Activated B cell treated with CpG ODN at 0.5 μM for 24 hours (primary cell): Measurements from ENCODE around the gene FOS. TPM values are rescaled to one million over a fixed set of nuclear protein-coding genes. Genes with fewer than 3 reads are reported as not detected.

Source experiments
- ATAC-seq: fragments of 200-7000 bp; cut with Tn5 transposase; one replicate; pipeline ENCODE4 v1.10.0; 2021; ENCODE audit warnings: low read depth, mild to moderate bottlenecking, moderate library complexity
- CTCF ChIA-PET: fragments of 350-600 bp; sonication (Branson Sonifier 250); formaldehyde crosslinking; loops from one replicate; lab custom pipeline; 2021; ENCODE audit warnings: antibody characterized with exemption; lab: Charles Lee
- POLR2A ChIA-PET: fragments of 350-600 bp; sonication (Branson Sonifier 250); formaldehyde crosslinking; loops from one replicate; lab custom pipeline; 2021; ENCODE audit warnings: antibody characterized with exemption; lab: Charles Lee
- DNase-seq: peaks from one replicate; pipeline ENCODE4 v3.0.0; 2022
- H3K27ac Mint-ChIP-seq: one replicate; pipeline ENCODE4 v1.8.0; 2020; ENCODE audit warnings: mixed read lengths
- H3K27me3 Mint-ChIP-seq: one replicate; pipeline ENCODE4 v1.8.0; 2021; ENCODE audit warnings: mixed read lengths
- H3K36me3 Mint-ChIP-seq: one replicate; pipeline ENCODE4 v1.8.0; 2021; ENCODE audit warnings: low read depth, mixed read lengths
- H3K4me1 Mint-ChIP-seq: one replicate; pipeline ENCODE4 v1.8.0; 2021; ENCODE audit warnings: mixed read lengths
- H3K4me3 Mint-ChIP-seq: one replicate; pipeline ENCODE4 v1.8.0; 2020; ENCODE audit warnings: mild to moderate bottlenecking, mixed read lengths
- H3K9me3 Mint-ChIP-seq: one replicate; pipeline ENCODE4 v1.8.0; 2020; ENCODE audit warnings: mixed read lengths
- CTCF ChIP-seq: fragments of 200-600 bp; IDR thresholded peaks from one replicate; pipeline ENCODE4 v1.8.0; 2022; ENCODE audit warnings: antibody characterized with exemption, mild to moderate bottlenecking
- intact Hi-C: fragments of 100-400 bp; cut with micrococcal nuclease; formaldehyde crosslinking; loops from one replicate; pipeline ENCODE4 v1.15.1; 2024
- total RNA-seq: library from RNA; stranded (reverse); gene quantifications from 2 replicates; pipeline ENCODE4 v1.2.3, GENCODE V29; 2022

Gene FOS
- total RNA-seq, 1 donor from 2014 or later = 37.8 TPM

- Mint-ChIP-seq H3K4me1 (peaks cover 26% of the 10 kb centered on the region), H3K36me3 (no peaks in the 10 kb centered on the region), H3K4me3 (peak overlapping the region; percentile 2), H3K27ac (peak overlapping the region; percentile 36), H3K27me3 (no peaks in the 10 kb centered on the region), H3K9me3 (no peaks in the 10 kb centered on the region)
- no peak for DNase-seq
- peak; percentile 20 for ATAC-seq
- POLR2A ChIA-PET = interaction anchor here (3.0 kb wide), 1 partner anchor 11 kb away, joined by 8 read pairs; no protein-coding TSS in a partner anchor
- intact Hi-C loops = loop anchor here (2.0 kb wide), 1 partner anchor 17 kb away; no protein-coding TSS in a partner anchor
- TF ChIP-seq CTCF = no peak
- CTCF ChIA-PET = no interaction called here
Measured at GRCh38 chr14:75247286-75247922, 31.2 kb upstream of the FOS start.

DNA sequence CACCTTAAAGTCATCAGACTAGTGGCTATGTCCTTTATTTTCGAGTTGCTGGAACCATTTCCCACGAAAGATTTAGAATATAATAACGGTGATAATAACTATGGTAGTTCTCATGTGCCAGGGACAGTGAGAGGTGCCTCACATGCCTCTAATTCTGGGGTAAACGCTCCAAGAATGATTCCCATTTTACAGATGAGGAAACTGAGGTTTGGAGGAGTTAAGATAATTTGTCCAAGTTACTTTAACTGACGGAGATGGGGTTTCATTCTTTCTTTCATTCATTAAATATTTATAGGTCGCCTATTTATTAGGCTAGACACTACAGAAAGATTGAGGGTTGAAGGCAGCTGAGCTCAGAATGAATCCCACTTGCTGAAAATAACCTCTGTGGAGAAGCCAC, 30.7 kb upstream of the FOS start:
- ChIA-PET POLR2A (interaction anchor here (0.6 to 3.0 kb wide), 2 partner anchors 11 to 161 kb away, joined by 3 to 8 read pairs; no protein-coding TSS in a partner anchor), CTCF (no interaction called here)
- no peak for TF ChIP-seq CTCF
- intact Hi-C loops = loop anchor here (2.0 kb wide), 1 partner anchor 17 kb away; no protein-coding TSS in a partner anchor
- ATAC-seq (no peak), DNase-seq (no peak)
- H3K27ac Mint-ChIP-seq = peak overlapping the region; percentile 36
- H3K9me3 Mint-ChIP-seq = no peaks in the 10 kb centered on the region
- H3K4me3 Mint-ChIP-seq = peak overlapping the region; percentile 2
- peaks cover 26% of the 10 kb centered on the region for H3K4me1 Mint-ChIP-seq
- H3K36me3 Mint-ChIP-seq = no peaks in the 10 kb centered on the region
- no peaks in the 10 kb centered on the region for H3K27me3 Mint-ChIP-seq

DNA sequence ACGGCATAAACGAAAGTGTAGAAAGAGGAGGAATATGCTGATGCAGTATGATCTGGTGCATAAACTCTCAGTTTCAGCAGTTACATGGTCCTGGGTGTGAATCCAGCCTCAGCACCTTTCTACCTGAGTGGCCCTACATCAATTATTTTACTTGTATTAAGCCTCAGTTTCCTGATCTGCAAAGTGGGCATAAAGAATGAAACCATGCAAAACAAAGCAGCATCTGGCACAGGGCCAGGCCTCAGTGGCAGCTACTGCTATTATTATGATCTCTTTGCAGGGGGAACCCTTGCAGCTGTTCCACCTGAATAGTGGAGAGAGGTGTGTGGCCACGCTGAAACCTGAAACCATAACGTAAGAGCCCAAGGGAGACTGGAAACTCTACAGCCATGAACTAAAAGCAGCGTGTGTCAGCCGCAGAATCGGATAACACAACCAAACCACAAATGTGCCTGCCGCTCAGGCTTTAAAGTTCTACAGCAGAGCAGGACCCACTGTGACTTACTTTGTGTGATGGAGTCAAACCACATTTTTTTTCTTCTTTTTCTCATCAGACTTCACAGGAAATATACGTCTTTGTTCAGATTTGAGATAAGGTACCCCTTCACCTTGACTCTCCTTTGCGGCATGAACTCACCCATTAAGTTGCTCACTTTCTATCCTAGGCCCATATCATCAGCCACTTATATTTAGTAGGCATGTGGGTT, 29.2 kb upstream of the FOS start:
- DNase-seq (peak; percentile 24), ATAC-seq (peak; percentile 85)
- H3K36me3 Mint-ChIP-seq = no peaks in the 10 kb centered on the region
- ChIA-PET CTCF (no interaction called here), POLR2A (interaction anchor here (3.0 kb wide), 1 partner anchor 9 kb away, joined by 8 read pairs; no protein-coding TSS in a partner anchor)
- H3K4me3 Mint-ChIP-seq = no peak overlapping the region
- H3K9me3 Mint-ChIP-seq = no peaks in the 10 kb centered on the region
- H3K4me1 Mint-ChIP-seq = peaks cover 26% of the 10 kb centered on the region
- peak overlapping the region; percentile 54 for H3K27ac Mint-ChIP-seq
- TF ChIP-seq CTCF = no peak
- intact Hi-C loops = loop anchor here (1.0 kb wide), 1 partner anchor 9 kb away; no protein-coding TSS in a partner anchor
- H3K27me3 Mint-ChIP-seq = no peaks in the 10 kb centered on the region

DNA sequence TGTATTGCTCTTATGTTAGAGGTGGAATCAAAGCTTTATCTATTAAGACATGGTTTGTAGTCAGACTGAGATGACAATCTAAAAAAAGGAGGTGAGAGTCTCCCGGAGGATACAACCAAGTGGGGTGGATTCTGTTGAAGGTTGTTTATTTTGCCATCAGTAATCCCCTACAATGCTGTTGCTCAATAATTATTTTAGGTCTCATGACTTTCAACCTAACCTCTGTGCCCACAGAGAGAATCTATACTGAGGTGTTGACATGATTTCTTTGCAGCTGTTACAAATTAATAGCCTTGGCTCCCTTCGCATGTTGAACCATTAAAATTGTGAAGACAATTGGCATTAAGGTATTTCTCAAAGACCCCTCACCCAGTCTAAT, 28.7 kb upstream of the FOS start:
- ChIA-PET CTCF (interaction anchor here (0.9 kb wide), 1 partner anchor 9 kb away, joined by 3 read pairs; no protein-coding TSS in a partner anchor), POLR2A (interaction anchor here (0.7 kb wide), 1 partner anchor 12 kb away, joined by 3 read pairs; no protein-coding TSS in a partner anchor)
- no peaks in the 10 kb centered on the region for H3K36me3 Mint-ChIP-seq
- intact Hi-C loops = loop anchor here (1.0 kb wide), 1 partner anchor 8 kb away; no protein-coding TSS in a partner anchor
- ATAC-seq = no peak
- no peak for TF ChIP-seq CTCF
- no peak for DNase-seq
- no peak overlapping the region for H3K27ac Mint-ChIP-seq
- H3K27me3 Mint-ChIP-seq = no peaks in the 10 kb centered on the region
- H3K9me3 Mint-ChIP-seq = no peaks in the 10 kb centered on the region
- H3K4me1 Mint-ChIP-seq = peaks cover 26% of the 10 kb centered on the region
- no peak overlapping the region for H3K4me3 Mint-ChIP-seq

- DNase-seq (no peak), ATAC-seq (no peak)
- CTCF ChIA-PET = interaction anchor here (0.9 kb wide), 1 partner anchor 8 kb away, joined by 3 read pairs; no protein-coding TSS in a partner anchor
- H3K9me3 Mint-ChIP-seq = no peaks in the 10 kb centered on the region
- intact Hi-C loops = no loop called here
- no peaks in the 10 kb centered on the region for H3K36me3 Mint-ChIP-seq
- H3K4me3 Mint-ChIP-seq = no peak overlapping the region
- H3K4me1 Mint-ChIP-seq = peaks cover 26% of the 10 kb centered on the region
- POLR2A ChIA-PET = no interaction called here
- no peak for TF ChIP-seq CTCF
- H3K27ac Mint-ChIP-seq = no peak overlapping the region
- H3K27me3 Mint-ChIP-seq = no peaks in the 10 kb centered on the region
Measured at GRCh38 chr14:75250800-75251199, 27.8 kb upstream of the FOS start.
